Measurements from ENCODE around the gene STMN1. TPM values are rescaled to one million over a fixed set of nuclear protein-coding genes. Genes with fewer than 3 reads are reported as not detected.

The STMN1 gene
- total and polyA plus RNA-seq, 7 donors, result 30.7 to 175 (median 37.5) TPM

- intact Hi-C loops (cut with DNase I), result loop anchor here (1.0 to 2.0 kb wide), 2 partner anchors 37 to 103 kb away; partner anchors contain the start of genes AUNIP and PAFAH2
- Histone ChIP-seq H3K27ac (peak overlapping the region in 2 of 4 donors; percentile 29 to 46), H3K36me3 (peaks cover 0 to 23% (median 4%) of the 10 kb centered on the region in 4 donors), H3K4me1 (peaks cover 0 to 31% (median 27%) of the 10 kb centered on the region in 4 donors), H3K27me3 (no peaks in the 10 kb centered on the region), H3K4me3 (peak overlapping the region in 2 of 4 donors; percentile 13 to 21), H3K9me3 (no peaks in the 10 kb centered on the region)
- WGBS, 2 donors, result 14 to 22% methylated on average over 12 of the region's 12 CpGs
- DNase-seq, result peak; percentile 95
- TF ChIP-seq POLR2AphosphoS5 (IDR thresholded peaks at IDR 0.05) (peak in 2 of 4 donors; percentile 13 to 42), CTCF (IDR thresholded peaks at IDR 0.05) (peak; percentile 97 to 99 (median 99)), EP300 (IDR thresholded peaks at IDR 0.05) (no peak)
Observed at GRCh38 chr1:25895365-25895990, 10.7 kb downstream of the STMN1 start.

- Histone ChIP-seq H3K4me3 (no peak overlapping the region), H3K4me1 (peaks cover 0 to 31% (median 27%) of the 10 kb centered on the region in 4 donors), H3K27me3 (no peaks in the 10 kb centered on the region), H3K27ac (peak overlapping the region; percentile 50 to 88 (median 84)), H3K9me3 (no peaks in the 10 kb centered on the region), H3K36me3 (peaks cover 0 to under 1% (median 0%) of the 10 kb centered on the region in 4 donors)
- intact Hi-C loops (cut with DNase I), result no loop called here
- WGBS, 2 donors, result 20 to 64% methylated on average over 4 of the region's 4 CpGs
- peak; percentile 44 for DNase-seq
- TF ChIP-seq POLR2A (IDR thresholded peaks at IDR 0.05) (no peak), EP300 (IDR thresholded peaks at IDR 0.05) (no peak), CTCF (IDR thresholded peaks at IDR 0.05) (no peak), POLR2AphosphoS5 (IDR thresholded peaks at IDR 0.05) (no peak)
Observed at GRCh38 chr1:25893116-25893515, 13.1 kb downstream of the STMN1 start.

GRCh38 chr1:25891606-25892005 is 14.6 kb downstream of the STMN1 start:
- TF ChIP-seq POLR2AphosphoS5 (IDR thresholded peaks at IDR 0.05) (no peak), CTCF (IDR thresholded peaks at IDR 0.05) (no peak), POLR2A (IDR thresholded peaks at IDR 0.05) (no peak), EP300 (IDR thresholded peaks at IDR 0.05) (no peak)
- Histone ChIP-seq H3K4me1 (peaks cover 0 to 31% (median 27%) of the 10 kb centered on the region in 4 donors), H3K9me3 (no peaks in the 10 kb centered on the region), H3K36me3 (no peaks in the 10 kb centered on the region), H3K27ac (peak overlapping the region; percentile 81 to 88 (median 84)), H3K27me3 (no peaks in the 10 kb centered on the region), H3K4me3 (no peak overlapping the region)
- 85 to 87% methylated on average over 5 of the region's 5 CpGs for WGBS, 2 donors
- DNase-seq, result peak; percentile 53
- intact Hi-C loops (cut with DNase I), result no loop called here

- peaks cover 0 to 23% (median 22%) of the 10 kb centered on the region in 4 donors for H3K4me1 ChIP-seq
- peak; percentile 42 for DNase-seq
- intact Hi-C loops (cut with DNase I), result no loop called here
- H3K36me3 ChIP-seq, result no peaks in the 10 kb centered on the region
- H3K4me3 ChIP-seq, result no peak overlapping the region
- H3K27ac ChIP-seq, result no peak overlapping the region
- TF ChIP-seq POLR2A (IDR thresholded peaks at IDR 0.05) (no peak), POLR2AphosphoS5 (IDR thresholded peaks at IDR 0.05) (no peak), EP300 (IDR thresholded peaks at IDR 0.05) (no peak)
- H3K27me3 ChIP-seq, result no peaks in the 10 kb centered on the region
- 27 to 70% methylated on average over 10 of the region's 10 CpGs for WGBS, 2 donors
- H3K9me3 ChIP-seq, result no peaks in the 10 kb centered on the region
Observed at GRCh38 chr1:25890239-25891034, 15.8 kb downstream of the STMN1 start.

- H3K4me3 ChIP-seq, result no peak overlapping the region
- H3K36me3 ChIP-seq, result no peaks in the 10 kb centered on the region
- H3K27ac ChIP-seq, result no peak overlapping the region
- no peaks in the 10 kb centered on the region for H3K27me3 ChIP-seq
- WGBS, 2 donors, result 83 to 88% methylated on average over 3 of the region's 3 CpGs
- TF ChIP-seq POLR2A (IDR thresholded peaks at IDR 0.05), result no peak
- TF ChIP-seq EP300 (IDR thresholded peaks at IDR 0.05), result no peak
- H3K9me3 ChIP-seq, result no peaks in the 10 kb centered on the region
- peak; percentile 41 for DNase-seq
- H3K4me1 ChIP-seq, result peaks cover 0 to 18% (median 18%) of the 10 kb centered on the region in 4 donors
- intact Hi-C loops (cut with DNase I), result no loop called here
Observed at GRCh38 chr1:25889470-25889869, 16.7 kb downstream of the STMN1 start.
